Activated CD4-positive, alpha-beta T cell treated with anti-CD3 and anti-CD28 coated beads, Interleukin-2, amount 10 ng/mL, durations not matched to agents 24 days and 14 days (primary cell): Measurements from ENCODE around the gene HMGXB3. TPM values are rescaled to one million over a fixed set of nuclear protein-coding genes. Genes with fewer than 3 reads are reported as not detected.

Experiments used
- DNase-seq: peaks from one replicate; pipeline ENCODE4 v3.0.0; 2022
- H3K27ac Mint-ChIP-seq: one replicate; pipeline ENCODE4 v1.8.0; 2022; ENCODE audit warnings: mild to moderate bottlenecking, mixed read lengths
- H3K27me3 Mint-ChIP-seq: one replicate; pipeline ENCODE4 v1.8.0; 2022; ENCODE audit warnings: mixed read lengths
- H3K36me3 Mint-ChIP-seq: one replicate; pipeline ENCODE4 v1.8.0; 2022; ENCODE audit warnings: low read depth, mild to moderate bottlenecking, mixed read lengths
- H3K4me1 Mint-ChIP-seq: one replicate; pipeline ENCODE4 v1.8.0; 2021; ENCODE audit warnings: mixed read lengths
- H3K4me3 Mint-ChIP-seq: one replicate; pipeline ENCODE4 v1.8.0; 2022; ENCODE audit warnings: mild to moderate bottlenecking, moderate library complexity, mixed read lengths
- H3K9me3 Mint-ChIP-seq: one replicate; pipeline ENCODE4 v1.8.0; 2021; ENCODE audit warnings: mixed read lengths
- intact Hi-C: fragments of 100-400 bp; cut with micrococcal nuclease; formaldehyde crosslinking; loops from one replicate; pipeline ENCODE4 v1.15.1; 2023
- total RNA-seq: library from RNA; stranded (reverse); gene quantifications from 2 replicates; pipeline ENCODE4 v1.2.3, GENCODE V29; 2022

Gene HMGXB3
- total RNA-seq, 1 donor from 2014 or later = 43.1 TPM

- Mint-ChIP-seq H3K4me1 (peaks cover 11% of the 10 kb centered on the region), H3K27me3 (no peaks in the 10 kb centered on the region), H3K27ac (no peak overlapping the region), H3K9me3 (no peaks in the 10 kb centered on the region), H3K36me3 (peaks cover 16% of the 10 kb centered on the region), H3K4me3 (no peak overlapping the region)
- intact Hi-C loops = no loop called here
- no peak for DNase-seq
Measured at GRCh38 chr5:150057511-150057910, 57.0 kb downstream of the HMGXB3 start.

- peaks cover 11% of the 10 kb centered on the region for H3K36me3 Mint-ChIP-seq
- DNase-seq = no peak
- H3K4me3 Mint-ChIP-seq = no peak overlapping the region
- no peaks in the 10 kb centered on the region for H3K9me3 Mint-ChIP-seq
- H3K4me1 Mint-ChIP-seq = peaks cover 10% of the 10 kb centered on the region
- no peaks in the 10 kb centered on the region for H3K27me3 Mint-ChIP-seq
- no peak overlapping the region for H3K27ac Mint-ChIP-seq
- intact Hi-C loops = no loop called here
Measured at GRCh38 chr5:150057996-150058395, 57.5 kb downstream of the HMGXB3 start.

- intact Hi-C loops = no loop called here
- Mint-ChIP-seq H3K9me3 (no peaks in the 10 kb centered on the region), H3K36me3 (peaks cover 7% of the 10 kb centered on the region), H3K27ac (no peak overlapping the region), H3K4me3 (no peak overlapping the region), H3K27me3 (no peaks in the 10 kb centered on the region), H3K4me1 (peaks cover 8% of the 10 kb centered on the region)
- no peak for DNase-seq
Measured at GRCh38 chr5:150058480-150059126, 58.1 kb downstream of the HMGXB3 start.

GRCh38 chr5:150059623-150060022 is 59.1 kb downstream of the HMGXB3 start:
- no peaks in the 10 kb centered on the region for H3K27me3 Mint-ChIP-seq
- intact Hi-C loops = no loop called here
- H3K27ac Mint-ChIP-seq = no peak overlapping the region
- no peaks in the 10 kb centered on the region for H3K9me3 Mint-ChIP-seq
- peaks cover 8% of the 10 kb centered on the region for H3K4me1 Mint-ChIP-seq
- H3K36me3 Mint-ChIP-seq = no peaks in the 10 kb centered on the region
- no peak overlapping the region for H3K4me3 Mint-ChIP-seq
- no peak for DNase-seq

- no peaks in the 10 kb centered on the region for H3K27me3 Mint-ChIP-seq
- DNase-seq = no peak
- H3K4me1 Mint-ChIP-seq = peaks cover 8% of the 10 kb centered on the region
- H3K9me3 Mint-ChIP-seq = no peaks in the 10 kb centered on the region
- no peak overlapping the region for H3K27ac Mint-ChIP-seq
- H3K36me3 Mint-ChIP-seq = no peaks in the 10 kb centered on the region
- intact Hi-C loops = no loop called here
- H3K4me3 Mint-ChIP-seq = no peak overlapping the region
Measured at GRCh38 chr5:150060471-150060870, 59.9 kb downstream of the HMGXB3 start.

GRCh38 chr5:150061538-150061995 is 61.0 kb downstream of the HMGXB3 start:
- Mint-ChIP-seq H3K27ac (no peak overlapping the region), H3K9me3 (no peaks in the 10 kb centered on the region), H3K27me3 (no peaks in the 10 kb centered on the region), H3K4me3 (no peak overlapping the region), H3K36me3 (no peaks in the 10 kb centered on the region), H3K4me1 (peaks cover 11% of the 10 kb centered on the region)
- intact Hi-C loops = no loop called here
- DNase-seq = no peak

- no peak overlapping the region for H3K27ac Mint-ChIP-seq
Measured at GRCh38 chr5:150062216-150062922, 61.8 kb downstream of the HMGXB3 start.

GRCh38 chr5:150063638-150064037 is 63.1 kb downstream of the HMGXB3 start:
- intact Hi-C loops = no loop called here
- no peaks in the 10 kb centered on the region for H3K27me3 Mint-ChIP-seq
- no peak for DNase-seq
- H3K36me3 Mint-ChIP-seq = no peaks in the 10 kb centered on the region
- H3K4me3 Mint-ChIP-seq = no peak overlapping the region
- peaks cover 17% of the 10 kb centered on the region for H3K4me1 Mint-ChIP-seq
- no peaks in the 10 kb centered on the region for H3K9me3 Mint-ChIP-seq
- H3K27ac Mint-ChIP-seq = no peak overlapping the region

More at GRCh38 chr5:150062216-150062922, 61.8 kb downstream of the HMGXB3 start:
- no peaks in the 10 kb centered on the region for H3K27me3 Mint-ChIP-seq
- intact Hi-C loops = no loop called here
- H3K36me3 Mint-ChIP-seq = no peaks in the 10 kb centered on the region
- no peak for DNase-seq
- H3K4me1 Mint-ChIP-seq = peaks cover 18% of the 10 kb centered on the region
- no peak overlapping the region for H3K4me3 Mint-ChIP-seq
- H3K9me3 Mint-ChIP-seq = no peaks in the 10 kb centered on the region

GRCh38 chr5:150064681-150065220 is 64.2 kb downstream of the HMGXB3 start:
- Mint-ChIP-seq H3K27ac (no peak overlapping the region), H3K27me3 (no peaks in the 10 kb centered on the region)
- intact Hi-C loops = no loop called here

GRCh38 chr5:150065346-150065745 is 64.8 kb downstream of the HMGXB3 start:
- Mint-ChIP-seq H3K27me3 (no peaks in the 10 kb centered on the region), H3K4me1 (peaks cover 15% of the 10 kb centered on the region), H3K9me3 (no peaks in the 10 kb centered on the region), H3K4me3 (no peak overlapping the region), H3K27ac (no peak overlapping the region), H3K36me3 (no peaks in the 10 kb centered on the region)
- DNase-seq = no peak
- intact Hi-C loops = no loop called here

More at GRCh38 chr5:150064681-150065220, 64.2 kb downstream of the HMGXB3 start:
- DNase-seq = no peak
- H3K36me3 Mint-ChIP-seq = no peaks in the 10 kb centered on the region
- no peaks in the 10 kb centered on the region for H3K9me3 Mint-ChIP-seq
- no peak overlapping the region for H3K4me3 Mint-ChIP-seq
- H3K4me1 Mint-ChIP-seq = peaks cover 15% of the 10 kb centered on the region

GRCh38 chr5:150065886-150066285 is 65.3 kb downstream of the HMGXB3 start:
- no peaks in the 10 kb centered on the region for H3K36me3 Mint-ChIP-seq
- no peak for DNase-seq
- H3K4me1 Mint-ChIP-seq = peaks cover 15% of the 10 kb centered on the region
- H3K4me3 Mint-ChIP-seq = no peak overlapping the region
- intact Hi-C loops = no loop called here
- no peaks in the 10 kb centered on the region for H3K27me3 Mint-ChIP-seq
- no peaks in the 10 kb centered on the region for H3K9me3 Mint-ChIP-seq
- H3K27ac Mint-ChIP-seq = no peak overlapping the region

GRCh38 chr5:150066436-150066835 is 65.9 kb downstream of the HMGXB3 start:
- H3K4me1 Mint-ChIP-seq = peaks cover 15% of the 10 kb centered on the region
- no peaks in the 10 kb centered on the region for H3K36me3 Mint-ChIP-seq
- no peaks in the 10 kb centered on the region for H3K27me3 Mint-ChIP-seq
- H3K27ac Mint-ChIP-seq = peak overlapping the region; percentile 75
- no peak overlapping the region for H3K4me3 Mint-ChIP-seq
- no peak for DNase-seq
- intact Hi-C loops = no loop called here
- no peaks in the 10 kb centered on the region for H3K9me3 Mint-ChIP-seq

- Mint-ChIP-seq H3K4me3 (peak overlapping the region; percentile 30), H3K4me1 (peaks cover 15% of the 10 kb centered on the region), H3K9me3 (no peaks in the 10 kb centered on the region), H3K36me3 (no peaks in the 10 kb centered on the region), H3K27me3 (no peaks in the 10 kb centered on the region), H3K27ac (peak overlapping the region; percentile 75)
- intact Hi-C loops = no loop called here
- DNase-seq = no peak
Measured at GRCh38 chr5:150066901-150067396, 66.4 kb downstream of the HMGXB3 start.

- Mint-ChIP-seq H3K36me3 (no peaks in the 10 kb centered on the region), H3K4me3 (no peak overlapping the region), H3K9me3 (no peaks in the 10 kb centered on the region), H3K4me1 (peaks cover 15% of the 10 kb centered on the region), H3K27me3 (no peaks in the 10 kb centered on the region), H3K27ac (peak overlapping the region; percentile 75)
- no peak for DNase-seq
- intact Hi-C loops = no loop called here
Measured at GRCh38 chr5:150067405-150067960, 66.9 kb downstream of the HMGXB3 start.
